GM21390 (cell line): ENCODE results near the gene EIF2B4.
A peak's percentile ranks its signal among the peaks of the same experiment; 100 is the strongest.

Experiments used
- ATAC-seq: cut with Tn5 transposase; IDR thresholded peaks from one replicate; pipeline ENCODE4 v1.9.1; 2021; ENCODE audit not compliant: unreplicated experiment

The EIF2B4 gene

GRCh38 chr2:27370026-27370815 lies at the start of gene EIF2B4, which contains the start of gene SNX17:
EIF2B4 (minus strand) TSS chr2:27370338; CDS start chr2:27370314, 24 bp downstream.
SNX17 (plus strand) TSS chr2:27370616; CDS start chr2:27370744, 128 bp downstream.
- ATAC-seq = peak; percentile 86

- ATAC-seq = no peak
Measured at GRCh38 chr2:27416151-27416550, 46.0 kb upstream of the EIF2B4 start.

GRCh38 chr2:27412419-27413152 lies 42.4 kb upstream of the EIF2B4 start:
- ATAC-seq = no peak

- ATAC-seq = peak; percentile 94
Measured at GRCh38 chr2:27409321-27410073, 39.4 kb upstream of the EIF2B4 start, which contains the start of gene PPM1G. PPM1G (minus strand) TSS chr2:27409591; CDS start chr2:27409422, 169 bp downstream.

- ATAC-seq = peak; percentile 20
Measured at GRCh38 chr2:27408601-27409320, 38.6 kb upstream of the EIF2B4 start.

GRCh38 chr2:27407798-27408491 lies 37.8 kb upstream of the EIF2B4 start:
- no peak for ATAC-seq

- ATAC-seq = no peak
Measured at GRCh38 chr2:27400348-27401135, 30.4 kb upstream of the EIF2B4 start.

- ATAC-seq = no peak
Measured at GRCh38 chr2:27398962-27399361, 28.8 kb upstream of the EIF2B4 start.

- ATAC-seq = no peak
Measured at GRCh38 chr2:27393225-27393624, 23.1 kb upstream of the EIF2B4 start.

GRCh38 chr2:27390822-27391679 lies 20.9 kb upstream of the EIF2B4 start:
- no peak for ATAC-seq

- no peak for ATAC-seq
Measured at GRCh38 chr2:27381577-27382181, 11.5 kb upstream of the EIF2B4 start.

GRCh38 chr2:27380626-27381545 lies 10.7 kb upstream of the EIF2B4 start, which contains the start of gene ZNF513:
ZNF513 (minus strand) TSS chr2:27380734; CDS start chr2:27380526, 208 bp downstream.
- peak; percentile 94 for ATAC-seq

- no peak for ATAC-seq
Measured at GRCh38 chr2:27379836-27380625, 9.9 kb upstream of the EIF2B4 start.

GRCh38 chr2:27379383-27379835 lies 9.3 kb upstream of the EIF2B4 start:
- no peak for ATAC-seq

GRCh38 chr2:27378809-27379290 lies 8.7 kb upstream of the EIF2B4 start:
- no peak for ATAC-seq
